HepG2 (cell line): ENCODE measurements around the gene SPTSSB. TPM values are rescaled to one million over a fixed set of nuclear protein-coding genes. Genes with fewer than 3 reads are reported as not detected.

Experiments used
- CENPBD1 ChIP-seq: sonication (generic); formaldehyde crosslinking; IDR thresholded peaks from 2 replicates; pipeline ENCODE4 v1.8.0; 2022; ENCODE audit warnings: missing genetic modification reagents, low read depth, mild to moderate bottlenecking, borderline replicate concordance
- CHD2 ChIP-seq: IDR thresholded peaks from 2 replicates; pipeline ENCODE4 v1.6.1; 2011; ENCODE audit warnings: low read depth, low read length, improper control_type of control experiment
- FOXP4 ChIP-seq: sonication (generic); formaldehyde crosslinking; IDR thresholded peaks from 2 replicates; pipeline ENCODE4 v1.4.0; 2020; ENCODE audit warnings: missing genetic modification reagents
- GLI4 ChIP-seq: sonication (generic); formaldehyde crosslinking; IDR thresholded peaks from 2 replicates; pipeline ENCODE4 v1.5.1; 2020; ENCODE audit warnings: missing genetic modification reagents, mild to moderate bottlenecking, moderate library complexity, borderline replicate concordance
- GMEB2 ChIP-seq: IDR thresholded peaks from 2 replicates; pipeline ENCODE4 v1.6.1; 2016; ENCODE audit warnings: missing biosample characterization, missing genetic modification reagents, low read depth
- GTF3A ChIP-seq: sonication (generic); formaldehyde crosslinking; conservative IDR thresholded peaks from 2 replicates; pipeline ENCODE4 v1.4.0; 2020; ENCODE audit warnings: mild to moderate bottlenecking, missing genetic modification reagents
- NKX3-1 ChIP-seq: sonication (generic); formaldehyde crosslinking; IDR thresholded peaks from 2 replicates; pipeline ENCODE4 v1.5.0; 2020; ENCODE audit warnings: missing genetic modification reagents
- POLR2AphosphoS5 ChIP-seq: IDR thresholded peaks from 2 replicates; pipeline ENCODE4 v1.6.1; 2012; ENCODE audit warnings: low read depth, low read length
- ZNF34 ChIP-seq: sonication (generic); formaldehyde crosslinking; IDR thresholded peaks from 2 replicates; pipeline ENCODE4 v1.4.0; 2020; ENCODE audit warnings: mild to moderate bottlenecking, missing genetic modification reagents, borderline replicate concordance
- ZNF792 ChIP-seq: IDR thresholded peaks from 2 replicates; pipeline ENCODE4 v1.6.1; 2016
- ZSCAN9 ChIP-seq: IDR thresholded peaks from 2 replicates; pipeline ENCODE4 v1.6.1; 2016; ENCODE audit warnings: borderline replicate concordance
- ZXDC ChIP-seq: sonication (generic); formaldehyde crosslinking; IDR thresholded peaks from 2 replicates; pipeline ENCODE4 v1.5.0; 2020; ENCODE audit warnings: mild to moderate bottlenecking, missing genetic modification reagents
- polyA plus RNA-seq, 8 experiments: library from polyadenylated mRNA; depleted of rRNA in 3 of 8; stranded (reverse) in 7 of 8; unstranded in 1 of 8; fragments of >200 nt; fragmentation: Illumina TruSeq in 4 of 8; extraction: Trizol in 4 of 8; gene quantifications; 2 replicates each; pipeline versions ENCODE4 v1.2.1 to v1.2.3, GENCODE V29; 2011 to 2016; ENCODE audit warnings: low read depth in 4 of 8, missing spikeins in 1 of 8, mixed read lengths in 1 of 8; ENCODE audit not compliant: insufficient read depth in 1 of 8
- total RNA-seq, 5 experiments: library from RNA; depleted of rRNA; stranded (reverse); fragments of >200 nt; fragmentation: Illumina TruSeq; extraction: Trizol; gene quantifications; 2 replicates each; pipeline ENCODE4 v1.2.3, GENCODE V29; 2016; ENCODE audit warnings: low read depth in 1 of 5
- TF ChIP-seq, protein P1 (sequence below): sonication (generic); formaldehyde crosslinking; conservative IDR thresholded peaks from 2 replicates; pipeline ENCODE4 v1.4.0; 2020; ENCODE audit warnings: missing genetic modification reagents
- TF ChIP-seq, protein P2 (sequence below): sonication (generic); formaldehyde crosslinking; IDR thresholded peaks from 2 replicates; pipeline ENCODE4 v1.5.1; 2020; ENCODE audit warnings: missing genetic modification reagents, mild to moderate bottlenecking, borderline replicate concordance

The SPTSSB gene
- total and polyA plus RNA-seq, 2 of the 13 experiments (the other 11 are each of a cell fraction or from before 2014, with no cell fraction given): 0.51 to 2.4 TPM

DNA sequence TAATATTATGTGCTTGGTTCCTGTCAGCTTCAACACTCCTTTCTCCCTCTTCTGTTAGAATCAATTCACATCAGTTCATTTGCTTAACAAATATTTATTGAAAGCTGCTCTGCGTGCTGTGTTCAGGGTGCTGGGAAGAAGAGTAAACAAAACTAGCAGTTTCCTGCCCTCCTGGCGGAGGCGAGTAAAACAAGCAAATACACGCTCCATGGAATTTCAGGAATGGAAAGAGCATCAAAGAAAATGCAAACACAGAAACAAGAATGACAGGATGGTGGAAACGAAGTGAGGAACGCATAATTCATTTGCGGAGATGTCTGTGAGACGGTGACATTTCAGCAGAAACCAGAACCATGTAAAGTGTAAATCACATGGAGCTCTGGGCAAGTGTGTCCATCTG, 49.4 kb upstream of the SPTSSB start (continued):
- TF ChIP-seq GMEB2 (CRISPR knock-in tag) (no peak), POLR2AphosphoS5 (no peak), FOXP4 (peak; percentile 99), CENPBD1 (no peak), GTF3A (CRISPR knock-in tag) (no peak), CHD2 (no peak), ZSCAN9 (CRISPR knock-in tag) (peak; percentile 71; the same call in 1 of the 2 replicates), GLI4 (CRISPR knock-in tag) (no peak), ZNF34 (CRISPR knock-in tag) (no peak), ZXDC (CRISPR knock-in tag) (no peak), ZNF792 (peak; percentile 77), NKX3-1 (CRISPR knock-in tag) (peak; percentile 38; the same call in 1 of the 2 replicates)
- TF ChIP-seq, protein P1, sequence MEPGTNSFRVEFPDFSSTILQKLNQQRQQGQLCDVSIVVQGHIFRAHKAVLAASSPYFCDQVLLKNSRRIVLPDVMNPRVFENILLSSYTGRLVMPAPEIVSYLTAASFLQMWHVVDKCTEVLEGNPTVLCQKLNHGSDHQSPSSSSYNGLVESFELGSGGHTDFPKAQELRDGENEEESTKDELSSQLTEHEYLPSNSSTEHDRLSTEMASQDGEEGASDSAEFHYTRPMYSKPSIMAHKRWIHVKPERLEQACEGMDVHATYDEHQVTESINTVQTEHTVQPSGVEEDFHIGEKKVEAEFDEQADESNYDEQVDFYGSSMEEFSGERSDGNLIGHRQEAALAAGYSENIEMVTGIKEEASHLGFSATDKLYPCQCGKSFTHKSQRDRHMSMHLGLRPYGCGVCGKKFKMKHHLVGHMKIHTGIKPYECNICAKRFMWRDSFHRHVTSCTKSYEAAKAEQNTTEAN: no peak
- TF ChIP-seq, protein P2, sequence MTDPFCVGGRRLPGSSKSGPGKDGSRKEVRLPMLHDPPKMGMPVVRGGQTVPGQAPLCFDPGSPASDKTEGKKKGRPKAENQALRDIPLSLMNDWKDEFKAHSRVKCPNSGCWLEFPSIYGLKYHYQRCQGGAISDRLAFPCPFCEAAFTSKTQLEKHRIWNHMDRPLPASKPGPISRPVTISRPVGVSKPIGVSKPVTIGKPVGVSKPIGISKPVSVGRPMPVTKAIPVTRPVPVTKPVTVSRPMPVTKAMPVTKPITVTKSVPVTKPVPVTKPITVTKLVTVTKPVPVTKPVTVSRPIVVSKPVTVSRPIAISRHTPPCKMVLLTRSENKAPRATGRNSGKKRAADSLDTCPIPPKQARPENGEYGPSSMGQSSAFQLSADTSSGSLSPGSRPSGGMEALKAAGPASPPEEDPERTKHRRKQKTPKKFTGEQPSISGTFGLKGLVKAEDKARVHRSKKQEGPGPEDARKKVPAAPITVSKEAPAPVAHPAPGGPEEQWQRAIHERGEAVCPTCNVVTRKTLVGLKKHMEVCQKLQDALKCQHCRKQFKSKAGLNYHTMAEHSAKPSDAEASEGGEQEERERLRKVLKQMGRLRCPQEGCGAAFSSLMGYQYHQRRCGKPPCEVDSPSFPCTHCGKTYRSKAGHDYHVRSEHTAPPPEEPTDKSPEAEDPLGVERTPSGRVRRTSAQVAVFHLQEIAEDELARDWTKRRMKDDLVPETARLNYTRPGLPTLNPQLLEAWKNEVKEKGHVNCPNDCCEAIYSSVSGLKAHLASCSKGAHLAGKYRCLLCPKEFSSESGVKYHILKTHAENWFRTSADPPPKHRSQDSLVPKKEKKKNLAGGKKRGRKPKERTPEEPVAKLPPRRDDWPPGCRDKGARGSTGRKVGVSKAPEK (CRISPR knock-in tag): no peak; the same call in 1 of the 2 replicates
